ENCODE measurements around the gene EFHD2.
"Not testable (repeated sequence)": the region's sequence is repeated elsewhere in the genome, so short reads cannot be mapped to it uniquely, and the experiment has no call there.

DNA sequence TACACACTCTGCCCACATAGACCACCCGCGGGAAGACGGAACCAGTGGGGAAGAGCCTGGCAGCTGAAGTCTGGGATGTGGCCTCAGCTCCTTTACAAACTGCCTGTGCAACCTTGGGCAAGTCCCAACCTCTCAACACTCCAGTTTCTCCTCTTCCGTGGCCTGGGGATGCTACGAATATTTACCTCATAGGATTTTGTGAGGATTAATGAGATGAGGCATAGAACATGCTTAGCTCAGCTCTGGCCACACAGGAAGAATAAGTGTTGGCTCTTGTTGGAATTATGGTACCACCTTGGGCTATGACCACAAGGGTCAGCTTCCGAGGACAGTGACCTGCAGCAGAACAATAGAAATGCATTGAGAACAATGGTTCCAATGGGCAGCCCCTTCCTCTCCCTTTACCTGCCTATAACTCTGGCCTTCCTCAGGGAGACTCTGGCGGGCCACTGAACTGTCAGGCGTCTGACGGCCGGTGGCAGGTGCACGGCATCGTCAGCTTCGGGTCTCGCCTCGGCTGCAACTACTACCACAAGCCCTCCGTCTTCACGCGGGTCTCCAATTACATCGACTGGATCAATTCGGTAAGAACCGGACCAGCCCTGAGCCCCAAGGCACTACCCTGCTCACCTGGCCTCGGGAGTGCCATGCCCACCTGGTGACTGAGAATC lies 57.4 kb downstream of the EFHD2 start:
- TF ChIP-seq, protein P1, sequence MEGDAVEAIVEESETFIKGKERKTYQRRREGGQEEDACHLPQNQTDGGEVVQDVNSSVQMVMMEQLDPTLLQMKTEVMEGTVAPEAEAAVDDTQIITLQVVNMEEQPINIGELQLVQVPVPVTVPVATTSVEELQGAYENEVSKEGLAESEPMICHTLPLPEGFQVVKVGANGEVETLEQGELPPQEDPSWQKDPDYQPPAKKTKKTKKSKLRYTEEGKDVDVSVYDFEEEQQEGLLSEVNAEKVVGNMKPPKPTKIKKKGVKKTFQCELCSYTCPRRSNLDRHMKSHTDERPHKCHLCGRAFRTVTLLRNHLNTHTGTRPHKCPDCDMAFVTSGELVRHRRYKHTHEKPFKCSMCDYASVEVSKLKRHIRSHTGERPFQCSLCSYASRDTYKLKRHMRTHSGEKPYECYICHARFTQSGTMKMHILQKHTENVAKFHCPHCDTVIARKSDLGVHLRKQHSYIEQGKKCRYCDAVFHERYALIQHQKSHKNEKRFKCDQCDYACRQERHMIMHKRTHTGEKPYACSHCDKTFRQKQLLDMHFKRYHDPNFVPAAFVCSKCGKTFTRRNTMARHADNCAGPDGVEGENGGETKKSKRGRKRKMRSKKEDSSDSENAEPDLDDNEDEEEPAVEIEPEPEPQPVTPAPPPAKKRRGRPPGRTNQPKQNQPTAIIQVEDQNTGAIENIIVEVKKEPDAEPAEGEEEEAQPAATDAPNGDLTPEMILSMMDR (IDR thresholded peaks at IDR 0.05), result not testable (repeated sequence)
- not testable (repeated sequence) for TF ChIP-seq POLR2A (IDR thresholded peaks at IDR 0.05)
